ENCODE data around the gene ZC3H18.

Gene ZC3H18

GRCh38 chr16:88569985-88570690 lies at the start of gene ZC3H18:
Gene ZC3H18, plus strand, starts transcription at chr16:88570403. Its CDS starts 6,721 bp downstream, at chr16:88577124.
- DNase-seq (ENCODE audit: low read depth in 2 of 2): peak; percentile 96 to 97

- no peak for DNase-seq (ENCODE audit: low read depth in 2 of 2)
Observed at GRCh38 chr16:88521674-88522073, 48.5 kb upstream of the ZC3H18 start.

DNA sequence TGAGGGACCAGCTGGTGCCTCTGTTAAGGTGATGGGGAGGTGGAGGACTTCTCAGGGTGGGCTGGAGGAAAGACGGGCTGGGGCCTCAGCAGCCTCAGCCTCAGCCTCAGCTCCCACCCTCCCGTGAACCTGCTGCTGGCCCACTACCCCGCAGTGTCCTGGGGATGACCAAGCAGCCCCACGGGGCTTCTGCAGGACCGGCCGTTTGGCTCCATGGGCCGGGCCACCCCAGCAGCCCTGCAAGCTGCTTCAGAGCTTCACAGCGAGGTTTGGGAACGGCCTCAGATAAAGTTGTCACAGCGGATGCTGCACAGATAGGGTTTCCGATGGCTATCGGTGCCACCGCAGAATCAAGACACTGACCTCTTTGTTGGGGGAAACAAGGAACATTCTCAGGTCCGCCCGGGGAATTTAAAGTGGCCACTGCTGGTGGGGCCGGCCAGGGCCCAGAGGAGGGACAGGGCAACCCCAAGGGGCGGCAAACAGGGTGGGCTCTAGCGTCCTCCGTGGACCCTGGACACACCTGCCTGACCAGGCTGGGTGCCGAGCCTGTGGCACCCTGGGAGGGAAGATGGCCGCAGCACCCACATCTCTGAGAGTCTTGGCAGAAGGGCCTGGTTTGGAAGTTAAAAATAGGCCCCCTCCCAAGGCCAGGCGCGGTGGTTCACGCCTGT lies 47.8 kb upstream of the ZC3H18 start:
- no peak for DNase-seq (ENCODE audit: low read depth in 2 of 2)

- no peak for DNase-seq (ENCODE audit: low read depth in 2 of 2)
Observed at GRCh38 chr16:88523309-88524161, 46.7 kb upstream of the ZC3H18 start.

DNA sequence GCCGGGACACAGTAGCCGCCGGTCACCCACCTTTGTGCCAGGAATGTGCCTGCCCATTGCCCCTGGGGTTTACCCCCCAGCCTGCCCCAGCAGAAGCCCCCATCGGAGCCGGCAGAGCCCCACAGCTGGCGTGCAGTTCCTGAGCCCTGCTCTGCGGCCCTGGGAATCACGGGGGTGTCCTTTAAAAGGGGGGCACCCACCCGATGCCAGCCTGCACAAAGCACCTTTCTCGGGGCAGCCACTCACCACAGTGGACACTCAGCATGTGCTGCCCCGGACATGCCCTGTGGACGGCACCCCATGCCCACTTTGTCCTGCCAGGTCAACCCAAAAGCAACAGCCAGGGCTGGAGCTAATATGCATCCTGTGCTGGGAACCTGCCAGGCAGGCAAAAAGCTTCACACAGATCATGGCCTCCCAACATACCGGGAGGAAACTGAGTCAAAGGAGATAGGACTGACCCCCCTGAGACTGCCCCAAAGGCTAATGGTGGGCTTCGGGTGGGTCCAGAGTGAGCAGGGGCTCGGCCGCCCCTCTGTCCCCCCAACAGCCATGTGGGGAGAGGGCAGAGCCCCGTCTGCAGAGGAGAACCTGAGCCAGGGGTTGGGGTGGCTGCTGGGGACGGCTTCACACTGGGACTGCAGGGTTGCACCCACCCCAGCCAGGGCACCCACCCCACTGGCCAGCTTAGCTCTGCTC lies 45.8 kb upstream of the ZC3H18 start:
- no peak for DNase-seq (ENCODE audit: low read depth in 2 of 2)

DNA sequence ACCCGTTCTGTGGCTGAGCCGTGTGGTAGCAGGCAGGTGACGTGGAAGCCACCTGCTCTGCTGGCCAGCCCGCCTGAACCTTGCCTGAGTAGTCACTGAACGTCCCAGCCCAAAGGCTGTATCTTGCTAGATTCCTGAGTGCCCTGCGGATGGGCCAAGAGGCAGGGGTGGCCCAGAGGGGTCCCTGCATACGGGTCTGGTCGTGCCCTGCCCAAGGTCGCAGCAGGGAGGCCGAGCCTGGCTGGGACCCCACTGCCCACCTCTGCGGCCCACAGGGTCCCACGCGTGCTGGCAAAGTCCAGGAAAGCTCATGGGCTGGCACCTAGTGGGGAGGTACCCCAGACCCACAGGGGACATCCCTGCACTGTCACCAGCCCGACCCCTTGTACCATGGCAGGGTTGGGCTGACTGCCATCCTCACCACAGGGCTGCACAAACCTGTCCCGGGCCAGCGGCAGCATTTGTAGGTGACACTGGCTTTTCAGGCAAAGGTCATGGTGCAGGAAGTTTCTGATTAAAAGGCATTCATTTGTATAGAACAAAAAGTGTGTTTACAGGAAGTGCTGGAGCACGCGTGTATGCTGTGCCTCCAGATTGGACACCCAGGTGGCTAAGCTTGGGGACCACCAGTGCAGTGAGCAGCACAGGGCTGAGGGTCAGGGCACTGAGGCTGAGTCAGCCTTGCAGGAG lies 45.1 kb upstream of the ZC3H18 start:
- no peak for DNase-seq (ENCODE audit: low read depth in 2 of 2)

DNA sequence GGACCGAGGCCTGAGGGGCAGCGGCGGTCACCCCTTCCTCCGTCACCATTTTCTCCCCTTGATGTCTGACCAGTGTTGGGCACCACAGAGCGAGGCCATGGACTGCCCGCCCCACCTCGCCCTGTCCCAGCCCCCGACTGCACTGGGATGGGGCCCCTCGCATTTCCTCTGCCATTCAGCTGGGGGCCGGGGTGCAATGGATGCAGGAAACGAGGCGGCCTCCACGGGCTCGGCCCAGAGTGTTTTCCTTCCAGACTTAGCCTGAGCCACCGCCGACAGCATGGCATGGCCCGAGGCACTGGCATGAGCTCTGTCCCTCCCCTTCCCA lies 44.6 kb upstream of the ZC3H18 start:
- no peak for DNase-seq (ENCODE audit: low read depth in 2 of 2)

DNA sequence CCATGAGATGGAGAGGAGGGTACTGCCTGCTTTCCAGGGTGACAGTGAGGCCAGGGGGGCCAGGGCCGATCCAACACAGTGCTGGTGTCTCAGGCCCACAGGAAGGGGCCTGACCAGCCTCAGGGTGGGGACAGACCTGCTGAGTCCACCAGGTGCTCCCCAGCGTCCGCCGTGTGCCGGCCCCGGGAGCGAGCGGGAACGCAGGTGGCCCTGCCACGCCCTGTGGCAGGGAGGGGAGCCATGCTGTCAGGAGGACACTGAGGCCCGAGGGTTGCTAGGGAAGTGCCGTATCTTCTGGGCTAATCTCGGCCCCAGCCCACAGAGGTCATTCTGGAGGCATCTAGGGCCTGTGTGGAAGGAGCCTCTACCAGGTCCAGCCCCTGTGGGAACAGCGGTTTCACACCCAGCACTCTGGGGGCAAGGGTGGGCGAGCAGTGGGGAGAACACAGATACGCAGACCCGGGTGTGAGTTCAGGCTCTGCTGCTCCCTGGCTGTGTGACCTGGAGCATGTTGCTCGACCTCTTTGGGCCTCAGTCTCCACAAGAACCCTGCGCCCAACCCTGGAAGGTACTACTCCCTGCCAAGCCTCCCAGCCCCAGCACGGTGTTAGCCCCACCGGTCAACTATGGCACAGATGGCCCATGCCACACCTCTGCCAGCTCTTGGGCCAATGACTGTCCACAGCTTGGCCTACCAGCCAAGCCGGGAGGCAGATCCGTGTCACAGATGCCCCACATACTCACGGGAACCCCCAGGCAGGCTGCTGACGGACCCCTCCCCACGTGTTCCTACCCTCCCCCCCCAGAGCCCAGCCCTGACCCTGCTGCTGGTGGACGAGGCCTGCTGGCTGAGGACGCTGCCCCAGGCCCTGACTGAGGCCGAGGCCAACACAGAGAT lies 43.9 kb upstream of the ZC3H18 start:
- no peak for DNase-seq (ENCODE audit: low read depth in 2 of 2)

- no peak for DNase-seq (ENCODE audit: low read depth in 2 of 2)
Observed at GRCh38 chr16:88526906-88527185, 43.4 kb upstream of the ZC3H18 start.

- DNase-seq (ENCODE audit: low read depth in 2 of 2): peak; percentile 45 to 52
Observed at GRCh38 chr16:88527186-88527936, 42.8 kb upstream of the ZC3H18 start.

DNA sequence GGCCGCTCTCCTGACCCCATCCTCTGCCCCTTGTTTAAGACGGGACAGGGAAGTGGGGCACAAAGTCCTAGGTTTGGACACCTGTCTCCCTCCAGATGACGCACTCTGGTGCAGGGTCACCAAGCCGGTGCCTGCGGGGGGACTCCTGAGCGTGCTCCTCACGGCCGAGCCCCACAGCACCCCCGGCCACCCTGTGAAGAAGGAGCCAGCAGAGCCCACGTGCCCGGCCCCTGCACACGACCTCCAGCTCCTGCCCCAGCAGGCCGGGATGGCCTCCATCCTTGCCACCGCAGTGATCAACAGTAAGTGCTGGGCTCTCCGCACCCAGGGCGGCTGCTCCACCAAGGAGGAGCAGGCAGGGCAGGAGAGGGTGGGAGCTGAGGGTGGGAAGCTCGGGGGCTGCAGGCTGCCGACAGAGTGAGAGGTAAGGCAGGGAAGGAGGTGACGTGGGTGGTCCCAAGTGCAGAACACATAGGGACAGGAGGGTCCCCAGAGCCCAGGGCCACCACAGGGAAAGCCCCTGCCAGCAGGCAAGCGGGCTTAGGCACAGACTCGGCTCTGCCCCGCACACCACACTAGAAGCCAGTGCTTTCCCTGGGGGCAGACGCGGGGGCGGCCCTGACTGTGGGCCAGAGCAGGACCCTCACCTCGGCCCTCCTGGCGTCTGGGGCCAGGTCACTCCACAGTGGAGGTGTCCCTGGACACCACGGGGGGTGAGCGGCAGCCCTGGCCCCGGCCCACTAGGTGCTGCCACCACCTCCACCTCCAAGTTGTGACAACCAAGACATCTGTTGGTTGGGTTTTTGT lies 42.1 kb upstream of the ZC3H18 start:
- DNase-seq (ENCODE audit: low read depth in 2 of 2): no peak

DNA sequence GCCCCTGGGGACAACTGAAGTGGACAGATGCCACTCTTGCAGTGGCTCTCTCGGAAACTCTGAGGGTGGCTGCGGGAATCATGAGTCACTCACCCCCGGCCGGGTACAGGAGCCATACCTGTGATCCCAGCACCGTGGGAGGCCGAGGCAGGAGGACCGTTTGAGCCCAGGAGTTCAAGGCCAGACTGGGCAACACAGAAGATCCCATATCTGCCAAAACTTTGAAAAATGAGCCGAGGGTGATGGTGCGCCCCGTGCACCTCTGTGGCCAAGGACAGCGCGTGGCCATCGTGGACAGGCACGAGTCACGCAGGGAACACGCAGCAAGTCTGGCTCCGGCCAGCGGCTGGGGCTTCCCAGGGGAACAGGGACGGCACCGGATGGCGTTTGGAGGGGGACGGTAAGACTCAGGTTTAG lies 41.3 kb upstream of the ZC3H18 start:
- no peak for DNase-seq (ENCODE audit: low read depth in 2 of 2)

- no peak for DNase-seq (ENCODE audit: low read depth in 2 of 2)
Observed at GRCh38 chr16:88529596-88529995, 40.6 kb upstream of the ZC3H18 start.

DNA sequence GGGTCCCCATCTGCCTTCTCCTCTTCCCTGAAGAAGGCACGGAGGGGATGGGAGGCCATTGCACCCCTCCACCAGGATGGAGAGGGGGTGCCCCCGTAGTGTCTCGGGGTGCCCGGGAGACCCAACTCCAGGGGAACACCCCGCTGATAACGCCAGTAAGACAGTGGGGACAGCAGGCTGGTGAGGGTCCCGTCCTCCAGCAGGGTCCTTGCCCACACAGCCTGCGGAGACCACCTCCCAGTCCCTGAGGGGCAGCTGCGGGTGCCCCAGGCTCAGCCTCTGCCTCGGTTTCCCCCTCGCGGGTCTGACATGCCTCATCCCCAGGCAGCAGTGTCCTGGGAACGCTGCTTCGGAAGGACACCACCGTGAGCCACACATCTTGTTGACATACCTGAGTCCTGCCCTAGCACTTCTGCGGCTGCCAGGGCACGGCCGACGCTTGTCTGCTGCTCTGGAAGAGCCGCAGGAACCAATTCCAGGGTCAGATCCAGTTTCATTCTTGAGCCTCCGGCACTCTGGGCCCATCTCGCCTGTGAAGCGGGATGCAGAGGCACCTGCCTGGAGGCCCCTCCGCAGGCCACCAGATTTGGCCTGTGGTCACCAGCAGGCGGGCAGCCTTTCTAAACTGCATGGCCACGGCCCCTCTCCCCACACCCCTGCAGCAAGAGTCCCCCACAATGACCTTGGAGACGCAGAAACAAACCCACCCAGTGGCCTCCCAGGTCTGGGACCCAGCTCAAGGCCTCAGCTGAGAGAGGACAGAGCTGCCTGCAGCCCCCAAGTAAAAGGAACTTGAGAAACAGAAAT lies 39.9 kb upstream of the ZC3H18 start:
- no peak for DNase-seq (ENCODE audit: low read depth in 2 of 2)

DNA sequence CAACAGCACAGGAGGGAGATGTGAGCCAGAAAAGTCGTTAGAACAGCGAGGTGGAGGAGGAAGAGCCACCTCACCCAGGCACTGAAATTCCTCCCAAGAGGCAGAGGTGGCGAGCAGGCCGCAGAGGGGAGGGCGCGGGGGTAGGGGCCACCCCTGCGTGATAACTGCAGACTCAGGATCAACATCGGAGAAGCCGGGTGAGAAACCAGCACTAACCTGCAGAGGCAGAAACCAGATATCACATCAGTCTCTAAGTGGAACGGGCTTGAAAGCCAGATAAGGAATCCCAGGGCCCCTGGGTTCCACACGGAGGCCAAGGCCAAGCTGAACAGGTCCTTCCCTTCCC lies 39.4 kb upstream of the ZC3H18 start:
- no peak for DNase-seq (ENCODE audit: low read depth in 2 of 2)

DNA sequence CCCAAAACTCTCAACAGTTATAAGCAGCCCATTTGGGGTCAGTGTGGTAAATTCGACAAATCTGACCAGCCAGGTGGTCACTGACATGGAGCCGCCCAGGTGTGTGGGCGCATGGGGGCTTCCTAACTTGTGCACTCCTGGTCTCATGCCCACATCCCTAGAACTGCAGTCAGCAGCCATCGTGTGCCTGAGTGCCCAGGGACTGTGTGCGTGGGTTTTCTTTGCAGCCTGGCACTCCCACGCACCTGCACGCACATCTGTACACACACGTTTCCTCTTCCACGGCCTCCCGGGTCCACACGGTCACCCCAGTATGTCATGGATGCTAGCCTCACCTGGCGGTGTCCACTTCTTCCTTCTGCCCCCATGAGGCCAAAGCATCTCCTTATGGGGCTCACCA lies 38.9 kb upstream of the ZC3H18 start:
- no peak for DNase-seq (ENCODE audit: low read depth in 2 of 2)

- DNase-seq (ENCODE audit: low read depth in 2 of 2): no peak
Observed at GRCh38 chr16:88531931-88532433, 38.2 kb upstream of the ZC3H18 start.

All from stimulated activated CD4-positive, alpha-beta T cell treated with anti-CD3 and anti-CD28 coated beads, Interleukin-4, amount 100 ng/mL, for 48 hours (primary cell).